HG02938 (cell line): ENCODE data around the gene CCDC28A.
A peak's percentile ranks its signal among the peaks of the same experiment; 100 is the strongest.
"Not testable (repeated sequence)": the region's sequence is repeated elsewhere in the genome, so short reads cannot be mapped to it uniquely, and the experiment has no call there.

ENCODE experiments used
- ATAC-seq: cut with Tn5 transposase; IDR thresholded peaks from one replicate; pipeline ENCODE4 v1.9.1; 2021; ENCODE audit warnings: mild to moderate bottlenecking, moderate library complexity; ENCODE audit not compliant: unreplicated experiment

The CCDC28A gene

GRCh38 chr6:138773177-138774091 is at the start of gene CCDC28A:
Gene CCDC28A, plus strand, starts transcription at chr6:138773769. Its CDS starts 2,352 bp downstream, at chr6:138776121.
- peak; percentile 96 for ATAC-seq

GRCh38 chr6:138724015-138724414 is 49.6 kb upstream of the CCDC28A start:
- no peak for ATAC-seq

GRCh38 chr6:138726066-138726756 is 47.4 kb upstream of the CCDC28A start:
- no peak for ATAC-seq

DNA sequence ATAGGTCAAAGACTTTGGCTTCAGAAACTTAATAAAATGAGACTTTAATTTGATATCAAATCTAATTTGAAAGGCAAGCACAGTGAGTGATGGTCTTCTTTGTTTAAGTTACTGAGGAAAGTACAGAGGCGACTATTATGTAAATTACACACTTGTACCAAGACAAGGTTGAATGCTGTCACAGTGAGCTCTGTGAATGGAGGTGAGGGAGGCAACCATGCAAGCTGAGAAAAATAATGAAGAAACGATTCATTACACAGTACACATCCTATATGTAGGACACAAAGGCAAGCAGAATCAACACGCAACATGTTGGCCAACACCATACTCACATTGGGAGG is 46.8 kb upstream of the CCDC28A start:
- no peak for ATAC-seq

DNA sequence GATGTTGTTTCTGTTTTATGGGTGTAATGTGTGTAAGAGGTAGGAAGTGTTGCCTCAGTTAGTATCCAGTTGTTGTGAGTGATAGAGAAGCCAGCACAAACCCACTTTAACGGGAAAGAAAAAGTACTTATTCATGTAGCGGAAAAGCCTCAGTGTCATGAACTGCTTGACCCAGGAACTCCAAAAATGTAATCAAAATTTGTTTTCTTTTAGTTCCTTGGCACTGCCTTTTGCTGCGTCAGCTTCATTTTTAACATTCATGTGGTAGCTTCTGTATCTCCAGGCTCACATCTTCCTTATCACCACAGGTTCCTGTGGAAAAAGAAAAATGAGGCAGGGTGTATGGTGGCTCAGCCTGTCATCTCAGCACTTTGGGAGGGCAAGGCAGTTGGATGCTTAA is 46.4 kb upstream of the CCDC28A start:
- no peak for ATAC-seq

- no peak for ATAC-seq
These were observed 44.9 kb upstream of the CCDC28A start for GRCh38 chr6:138728662-138729061.

- not testable (repeated sequence) for ATAC-seq
These were observed 43.5 kb upstream of the CCDC28A start for GRCh38 chr6:138730037-138730436.

GRCh38 chr6:138734585-138734984 is 39.0 kb upstream of the CCDC28A start:
- no peak for ATAC-seq

GRCh38 chr6:138736640-138737039 is 36.9 kb upstream of the CCDC28A start:
- no peak for ATAC-seq

GRCh38 chr6:138752017-138752416 is 21.6 kb upstream of the CCDC28A start:
- no peak for ATAC-seq

- no peak for ATAC-seq
These were observed 16.4 kb upstream of the CCDC28A start for GRCh38 chr6:138757136-138757535.

DNA sequence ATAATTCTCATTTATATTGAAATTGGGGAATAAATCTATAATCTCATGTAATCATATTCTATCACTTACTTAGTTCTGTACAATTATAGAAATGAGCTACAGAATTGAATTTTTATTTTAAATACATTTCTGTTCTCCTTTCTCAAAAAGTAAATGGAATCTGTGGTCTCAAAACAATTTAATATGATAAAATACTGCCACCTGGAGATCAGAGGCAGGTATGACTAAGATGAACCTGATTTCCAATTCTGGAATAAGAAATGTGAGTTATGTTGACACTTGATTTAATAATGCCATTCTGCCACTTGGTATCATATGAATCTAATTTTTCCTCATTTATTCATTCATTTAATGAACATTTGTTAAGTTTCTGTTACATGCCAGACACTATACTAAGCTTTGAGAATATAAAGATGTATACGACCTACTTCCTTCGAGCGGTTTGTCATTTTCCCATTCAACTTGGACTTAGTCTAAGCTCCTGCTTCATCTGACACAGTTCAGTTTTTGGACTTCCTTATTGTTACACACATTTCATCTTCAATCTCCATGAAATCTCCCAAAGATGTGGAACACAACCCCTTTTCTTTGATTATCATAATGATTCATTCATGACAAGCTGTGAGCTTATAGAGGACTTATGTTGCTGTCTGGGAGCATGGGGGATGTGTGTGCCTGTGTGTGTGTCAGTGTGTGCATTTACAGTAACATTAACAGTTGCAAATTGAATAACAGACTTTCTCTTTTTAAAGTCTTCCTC is 7.5 kb upstream of the CCDC28A start:
- ATAC-seq, result no peak

GRCh38 chr6:138769102-138769676 is 4.4 kb upstream of the CCDC28A start:
- ATAC-seq, result no peak

DNA sequence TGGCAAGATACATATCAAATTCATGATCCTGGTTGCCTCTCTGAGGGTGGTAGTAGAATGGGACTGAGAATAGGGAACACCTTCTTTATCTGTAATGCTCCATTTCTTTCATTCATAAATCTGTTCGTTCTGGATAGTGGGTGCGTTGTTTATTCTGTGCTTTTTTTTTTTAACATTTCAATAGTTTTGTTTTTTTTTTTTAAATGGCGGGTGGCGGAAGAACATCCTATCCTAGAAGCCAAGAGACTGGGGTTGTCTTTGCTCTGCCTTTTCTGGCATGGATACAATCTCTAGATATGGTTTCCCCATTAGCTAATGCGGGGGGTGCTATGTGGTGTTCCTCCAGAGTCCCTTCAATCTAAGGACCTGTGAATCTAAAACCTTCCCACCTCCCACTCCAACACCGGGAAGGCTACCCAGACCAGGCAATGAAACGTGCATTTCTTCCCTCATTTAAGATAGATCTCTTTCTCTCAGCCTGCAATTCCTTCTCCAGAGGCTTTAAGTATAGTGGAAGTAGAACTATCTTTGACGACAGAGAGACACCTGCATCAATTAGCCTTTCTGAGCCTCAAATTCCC is 883 bp upstream of the CCDC28A start:
- ATAC-seq, result no peak

GRCh38 chr6:138774370-138774769 is 801 bp downstream of the CCDC28A start:
- ATAC-seq, result no peak

GRCh38 chr6:138776659-138777058 is 3.1 kb downstream of the CCDC28A start:
- ATAC-seq, result no peak

DNA sequence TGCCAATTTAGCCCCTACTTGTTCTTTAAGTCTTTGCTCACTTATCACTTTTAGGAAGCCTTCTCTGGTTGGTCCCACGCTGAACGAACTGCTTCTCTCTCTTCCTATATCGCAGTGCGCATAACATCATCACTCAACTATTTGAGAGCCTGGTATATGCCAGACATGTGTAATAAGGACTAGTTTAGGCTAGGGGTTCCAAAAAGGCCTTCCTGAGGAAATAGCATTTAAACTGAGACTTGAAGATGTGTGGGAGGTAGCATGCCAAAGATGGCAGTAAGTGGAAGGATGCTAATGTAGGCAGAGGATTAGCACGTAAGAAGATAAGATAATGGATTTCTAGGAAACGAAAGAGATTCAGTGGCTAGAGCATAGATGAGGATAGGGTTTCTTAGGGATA is 4.8 kb downstream of the CCDC28A start:
- ATAC-seq, result no peak

- no peak for ATAC-seq
These were observed 8.7 kb downstream of the CCDC28A start for GRCh38 chr6:138782243-138782642.

DNA sequence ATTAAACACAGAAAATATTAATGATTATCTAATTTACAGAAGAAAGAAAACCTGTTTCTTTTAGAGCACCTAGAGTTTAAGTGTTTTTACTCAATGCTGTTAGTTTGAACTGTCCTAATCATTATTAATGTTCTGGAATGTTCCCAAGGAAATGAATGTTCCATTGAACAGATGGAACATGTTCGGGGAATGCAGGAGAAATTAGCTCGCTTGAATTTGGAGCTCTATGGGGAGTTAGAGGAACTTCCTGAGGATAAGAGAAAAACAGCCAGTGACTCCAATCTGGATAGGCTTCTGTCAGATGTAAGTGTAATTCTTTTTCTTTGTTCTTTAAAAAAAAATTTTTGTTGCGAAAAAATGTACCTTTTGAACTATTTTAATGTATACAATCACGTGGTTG is 11.5 kb downstream of the CCDC28A start:
- no peak for ATAC-seq

GRCh38 chr6:138785980-138786379 is 12.4 kb downstream of the CCDC28A start:
- no peak for ATAC-seq

GRCh38 chr6:138787138-138787537 is 13.6 kb downstream of the CCDC28A start:
- ATAC-seq, result no peak
